HG03575 (cell line): Measurements from ENCODE around the gene AKAP9.
"Not testable (repeated sequence)": the region's sequence is repeated elsewhere in the genome, so short reads cannot be mapped to it uniquely, and the experiment has no call there.

Source experiments
- ATAC-seq: cut with Tn5 transposase; IDR thresholded peaks from one replicate; pipeline ENCODE4 v1.9.1; 2021; ENCODE audit not compliant: unreplicated experiment, insufficient number of reproducible peaks, low FRiP score; ENCODE audit errors: extremely low read depth

Gene AKAP9

DNA sequence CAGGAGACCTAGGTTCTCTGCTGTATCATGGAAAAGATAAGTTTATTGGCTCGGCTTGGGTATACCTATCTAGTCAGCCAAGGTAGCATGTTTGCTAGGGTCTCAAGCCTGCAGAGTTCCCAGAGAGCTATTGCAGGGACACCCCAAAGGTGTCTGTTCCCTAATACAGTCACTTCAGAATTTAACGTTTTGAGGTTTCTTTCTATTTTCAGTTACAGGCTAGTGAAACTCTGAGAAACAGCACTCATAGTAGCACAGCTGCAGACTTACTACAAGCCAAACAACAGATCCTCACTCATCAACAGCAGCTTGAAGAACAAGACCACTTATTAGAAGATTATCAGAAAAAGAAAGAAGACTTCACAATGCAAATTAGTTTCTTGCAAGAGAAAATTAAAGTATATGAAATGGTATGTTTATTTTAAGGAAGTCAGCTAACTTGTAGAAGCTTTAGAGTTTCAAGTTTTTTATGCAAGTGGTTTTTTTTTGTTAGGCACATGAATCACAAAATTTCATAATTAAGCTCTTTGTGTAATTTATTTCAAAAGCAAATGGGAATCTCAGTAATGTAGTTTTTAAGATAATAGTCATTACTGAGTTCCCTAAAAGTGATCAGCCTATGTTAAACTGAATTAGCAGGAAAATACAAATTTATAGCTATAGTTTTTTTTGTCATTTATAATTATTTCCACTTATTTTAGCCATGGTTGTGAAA is 54.9 kb downstream of the AKAP9 start:
- peak; percentile 93 for ATAC-seq

DNA sequence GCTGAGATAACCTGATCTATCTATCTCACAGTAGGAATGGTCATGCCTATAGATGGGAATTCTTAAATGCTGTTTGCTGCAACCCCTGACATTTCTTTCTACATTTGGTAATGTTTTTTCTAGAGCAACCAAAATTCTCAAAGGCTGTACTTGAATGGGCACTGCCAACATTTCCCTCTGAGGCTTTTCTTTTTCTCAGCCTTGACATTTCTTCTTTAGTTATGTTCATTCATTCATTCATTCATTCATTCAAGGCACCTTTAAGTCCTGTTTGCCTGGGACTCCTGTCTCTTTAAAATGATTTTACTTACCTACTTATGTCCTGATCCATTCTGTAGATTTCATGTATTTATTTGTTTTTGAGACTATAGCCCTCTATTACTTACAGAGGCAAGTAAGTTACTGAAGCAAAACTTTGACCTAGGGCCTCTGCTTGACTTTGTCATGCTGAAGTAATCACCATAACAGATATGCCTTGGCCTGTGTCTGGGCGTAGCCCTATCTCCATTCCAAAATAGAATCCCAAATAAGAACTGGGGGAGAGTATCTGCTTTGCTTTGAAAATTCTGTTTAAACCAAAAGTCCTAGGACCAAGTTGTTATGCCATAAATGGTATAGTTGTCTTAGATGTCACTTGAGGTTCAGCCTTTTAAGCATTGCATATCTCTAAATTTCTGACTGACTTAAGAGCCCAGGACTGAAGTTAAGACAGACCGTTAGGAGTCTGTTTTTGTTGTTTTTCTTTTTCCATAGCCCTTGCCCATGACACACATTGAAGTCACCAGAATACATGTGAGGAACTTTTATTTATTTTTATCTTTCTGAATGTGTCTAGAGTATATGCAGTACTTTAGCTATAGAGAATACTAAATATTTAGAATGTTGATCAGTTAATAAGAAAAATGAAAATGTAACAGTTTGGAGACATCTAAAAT is 59.2 kb downstream of the AKAP9 start:
- ATAC-seq, result no peak

DNA sequence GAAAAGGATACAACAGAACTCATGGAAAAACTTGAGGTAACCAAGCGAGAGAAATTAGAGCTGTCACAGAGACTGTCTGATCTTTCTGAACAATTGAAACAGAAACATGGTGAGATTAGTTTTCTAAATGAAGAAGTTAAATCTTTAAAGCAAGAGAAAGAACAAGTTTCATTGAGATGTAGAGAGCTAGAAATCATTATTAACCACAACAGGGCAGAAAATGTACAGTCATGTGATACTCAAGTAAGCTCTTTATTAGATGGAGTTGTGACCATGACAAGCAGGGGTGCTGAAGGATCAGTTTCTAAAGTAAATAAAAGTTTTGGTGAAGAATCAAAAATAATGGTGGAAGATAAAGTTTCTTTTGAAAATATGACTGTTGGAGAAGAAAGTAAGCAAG is 62.1 kb downstream of the AKAP9 start:
- ATAC-seq, result no peak

- no peak for ATAC-seq
Measured at GRCh38 chr7:92006046-92006445, 65.4 kb downstream of the AKAP9 start.

- ATAC-seq, result no peak
Measured at GRCh38 chr7:92010215-92010614, 69.6 kb downstream of the AKAP9 start.

DNA sequence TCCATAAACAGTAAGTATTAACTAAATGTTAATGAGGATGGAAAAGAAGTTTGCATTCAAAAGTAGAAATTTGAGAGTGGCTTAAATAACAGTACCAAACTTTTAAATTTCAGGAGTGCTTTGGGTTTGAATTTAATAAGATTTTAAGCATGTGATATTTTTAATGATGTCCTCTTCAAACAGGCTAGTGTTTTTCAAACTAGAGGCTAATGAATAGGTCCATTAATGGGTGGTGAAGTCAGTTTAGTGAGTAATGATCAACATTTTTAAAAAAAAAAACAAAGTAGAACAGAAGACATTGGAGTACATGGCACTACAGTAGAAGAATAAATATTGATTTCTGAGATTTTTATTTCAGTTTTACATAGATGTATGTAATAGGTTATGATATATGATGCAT is 72.9 kb downstream of the AKAP9 start:
- ATAC-seq, result no peak

DNA sequence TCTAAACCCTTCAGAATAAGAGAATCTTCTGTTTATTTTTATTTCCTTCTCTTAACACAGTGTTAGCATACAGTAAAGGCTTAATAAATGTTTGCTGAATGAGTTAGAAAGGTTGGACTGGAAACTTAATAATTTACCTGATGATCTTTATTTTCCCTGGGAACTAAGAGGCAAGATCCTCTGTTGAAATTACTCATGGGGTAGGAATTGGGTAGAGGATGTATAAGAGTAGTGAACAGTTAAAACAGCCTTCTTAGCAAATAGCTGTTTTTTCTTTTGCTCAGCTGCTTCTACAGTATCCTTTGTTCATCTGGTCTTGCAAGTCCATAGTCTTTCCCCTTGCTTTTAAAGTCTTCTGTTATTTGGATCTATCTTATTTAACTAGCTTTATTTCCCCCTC is 80.0 kb downstream of the AKAP9 start:
- no peak for ATAC-seq

DNA sequence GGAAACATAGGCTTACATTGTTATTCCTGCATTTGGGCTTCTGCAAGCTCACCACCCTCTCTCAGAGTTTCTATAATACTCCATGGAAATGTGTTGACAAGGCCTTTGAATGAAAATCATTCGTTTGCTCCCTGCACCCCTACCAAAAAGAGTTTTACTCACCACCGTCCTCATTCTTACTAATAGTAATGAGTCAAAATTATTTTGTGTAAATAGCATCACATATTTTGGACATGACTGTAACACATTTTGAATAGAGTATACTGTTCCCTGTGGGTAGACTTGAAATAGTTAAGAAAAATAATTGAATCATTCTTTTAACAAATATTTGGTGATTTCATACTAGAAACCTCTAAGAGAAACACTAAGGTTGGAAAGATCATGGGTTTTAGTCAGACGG is 84.6 kb downstream of the AKAP9 start:
- no peak for ATAC-seq

DNA sequence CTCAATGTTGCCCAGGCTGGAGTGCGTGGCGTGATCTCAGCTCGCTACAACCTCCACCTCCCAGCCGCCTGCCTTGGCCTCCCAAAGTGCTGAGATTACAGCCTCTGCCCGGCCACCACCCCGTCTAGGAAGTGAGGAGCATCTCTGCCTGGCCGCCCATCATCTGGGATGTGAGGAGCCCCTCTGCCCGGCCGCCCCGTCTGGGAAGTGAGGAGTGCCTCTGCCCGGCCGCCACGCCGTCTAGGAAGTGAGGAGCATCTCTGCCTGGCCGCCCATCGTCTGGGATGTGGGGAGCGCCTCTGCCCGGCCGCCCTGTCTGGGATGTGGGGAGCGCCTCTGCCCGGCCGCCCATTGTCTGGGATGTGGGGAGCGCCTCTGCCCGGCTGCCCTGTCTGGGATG is 86.0 kb downstream of the AKAP9 start:
- ATAC-seq, result not testable (repeated sequence)

GRCh38 chr7:92027128-92027527 is 86.5 kb downstream of the AKAP9 start:
- not testable (repeated sequence) for ATAC-seq

- no peak for ATAC-seq
Measured at GRCh38 chr7:92028226-92028625, 87.6 kb downstream of the AKAP9 start.

- no peak for ATAC-seq
Measured at GRCh38 chr7:92028686-92029085, 88.0 kb downstream of the AKAP9 start.

- ATAC-seq, result no peak
Measured at GRCh38 chr7:92034116-92034515, 93.5 kb downstream of the AKAP9 start.

- no peak for ATAC-seq
Measured at GRCh38 chr7:92035576-92035975, 94.9 kb downstream of the AKAP9 start.

DNA sequence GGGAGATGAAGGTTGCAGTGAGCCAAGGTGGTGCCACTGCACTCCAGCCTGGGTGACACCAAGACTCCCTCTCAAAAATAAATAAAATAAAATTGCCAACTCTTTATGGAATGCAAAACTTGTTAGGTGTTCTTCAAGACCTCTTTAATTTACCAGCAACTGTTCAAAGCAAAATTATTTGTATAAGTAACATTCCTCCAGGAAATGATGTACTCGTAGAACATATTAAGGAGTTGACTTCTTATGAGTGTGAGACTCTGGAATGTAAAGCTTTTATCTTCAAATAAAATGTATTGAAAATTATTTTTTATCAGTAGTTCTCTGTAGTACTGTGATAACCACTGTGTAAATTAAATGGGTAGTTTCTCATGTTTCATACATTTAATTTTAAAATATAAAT is 99.2 kb downstream of the AKAP9 start:
- no peak for ATAC-seq

DNA sequence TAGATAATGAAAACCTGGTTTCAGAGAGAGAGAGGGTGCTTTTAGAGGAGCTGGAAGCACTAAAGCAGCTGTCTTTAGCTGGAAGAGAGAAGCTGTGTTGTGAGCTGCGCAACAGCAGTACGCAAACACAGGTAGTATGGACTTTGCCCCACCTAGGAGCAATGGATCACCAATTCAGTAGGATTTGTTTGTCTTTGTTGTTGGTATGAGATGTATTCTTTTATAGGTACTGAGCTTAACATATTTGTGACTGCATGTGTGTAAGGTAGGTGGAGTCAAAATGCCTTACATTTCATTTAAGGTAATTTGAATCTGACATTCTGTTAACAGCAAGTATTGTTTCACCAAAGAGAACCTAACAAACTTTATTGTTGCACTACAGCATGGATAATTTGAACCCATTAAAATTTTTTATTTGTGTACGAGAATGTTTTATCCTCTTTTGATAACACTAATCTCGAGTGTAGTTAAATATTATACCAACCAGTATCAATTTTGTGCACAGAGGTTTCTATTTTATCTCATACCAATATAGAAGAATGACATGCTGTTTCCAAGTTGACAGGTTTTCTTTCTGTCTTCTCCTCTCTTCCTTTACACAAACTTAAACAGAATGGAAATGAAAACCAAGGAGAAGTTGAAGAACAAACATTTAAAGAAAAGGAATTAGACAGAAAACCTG is 101.5 kb downstream of the AKAP9 start:
- no peak for ATAC-seq

GRCh38 chr7:92043098-92043497 is 102.4 kb downstream of the AKAP9 start:
- no peak for ATAC-seq

- no peak for ATAC-seq
Measured at GRCh38 chr7:92043637-92044036, 103.0 kb downstream of the AKAP9 start.

GRCh38 chr7:92044148-92044547 is 103.5 kb downstream of the AKAP9 start:
- no peak for ATAC-seq

GRCh38 chr7:92044940-92045339 is 104.3 kb downstream of the AKAP9 start:
- no peak for ATAC-seq
